Measurements from ENCODE around the gene PSMB7.

Gene PSMB7

GRCh38 chr9:124409410-124409809 is 5.8 kb downstream of the PSMB7 start:
- DNase-seq = no peak

DNA sequence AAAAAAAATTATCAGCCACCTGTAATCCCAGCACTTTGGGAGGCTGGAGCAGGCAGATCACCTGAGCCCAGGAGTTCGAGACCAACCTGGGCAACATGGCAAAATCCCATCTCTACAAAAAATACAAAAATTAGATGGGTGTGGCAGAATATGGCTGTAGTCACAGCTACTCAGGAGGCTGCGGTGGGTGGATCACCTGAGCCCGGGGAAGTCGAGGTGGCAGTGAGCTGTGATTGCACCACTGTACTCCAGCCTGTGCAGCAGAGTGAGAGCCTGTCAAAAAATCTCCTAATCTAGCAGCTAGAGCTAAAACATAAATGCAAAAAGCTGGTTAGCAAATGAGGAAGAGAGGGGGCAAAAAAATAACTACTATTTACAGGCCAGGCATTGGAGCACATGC is 12.0 kb downstream of the PSMB7 start:
- DNase-seq = no peak

DNA sequence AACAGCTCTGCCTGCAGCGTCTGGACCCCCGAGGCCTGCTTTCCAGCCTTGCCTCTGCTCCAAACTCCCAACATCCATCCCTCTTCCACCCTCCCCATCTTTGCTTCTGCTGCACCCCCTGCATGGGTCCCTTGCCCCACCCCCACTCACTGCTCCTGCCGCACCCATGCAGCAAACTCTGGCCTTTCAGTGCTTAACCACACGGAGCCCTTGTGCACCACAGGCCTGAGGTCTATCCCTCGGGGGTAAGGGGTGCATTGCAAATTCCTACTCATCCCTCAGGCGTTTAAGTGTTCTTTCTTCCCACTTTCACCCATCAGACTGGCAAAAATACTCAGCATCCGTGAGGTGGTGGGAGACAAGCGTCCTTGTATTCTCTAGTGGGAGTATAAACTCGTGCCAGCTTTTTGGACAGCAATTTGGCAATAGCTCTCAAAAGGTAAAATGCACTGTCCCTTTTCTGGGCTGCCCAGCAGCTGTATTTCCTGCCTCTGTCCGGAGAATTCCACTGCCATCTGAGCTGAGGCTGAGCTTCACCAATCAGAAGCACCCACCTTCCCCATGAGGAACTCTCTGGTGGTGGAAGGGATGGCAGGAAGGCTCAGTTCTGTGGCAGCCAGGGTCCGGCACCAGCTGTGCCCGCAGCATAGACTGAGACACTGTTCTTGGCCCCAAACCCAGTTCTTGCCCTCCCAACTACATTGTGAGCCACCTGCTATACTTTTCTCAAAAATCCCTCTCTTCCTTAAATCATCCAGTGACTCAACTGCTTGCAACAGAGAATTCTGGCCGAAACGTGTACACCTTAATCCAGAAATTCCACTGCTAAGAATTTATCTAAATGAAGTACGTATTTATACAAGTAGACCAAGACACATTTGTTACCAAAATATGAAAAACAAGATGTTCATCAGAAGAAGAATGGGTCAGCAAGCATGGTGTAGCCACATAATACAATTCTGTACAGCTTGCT is 15.0 kb downstream of the PSMB7 start:
- DNase-seq = no peak

DNA sequence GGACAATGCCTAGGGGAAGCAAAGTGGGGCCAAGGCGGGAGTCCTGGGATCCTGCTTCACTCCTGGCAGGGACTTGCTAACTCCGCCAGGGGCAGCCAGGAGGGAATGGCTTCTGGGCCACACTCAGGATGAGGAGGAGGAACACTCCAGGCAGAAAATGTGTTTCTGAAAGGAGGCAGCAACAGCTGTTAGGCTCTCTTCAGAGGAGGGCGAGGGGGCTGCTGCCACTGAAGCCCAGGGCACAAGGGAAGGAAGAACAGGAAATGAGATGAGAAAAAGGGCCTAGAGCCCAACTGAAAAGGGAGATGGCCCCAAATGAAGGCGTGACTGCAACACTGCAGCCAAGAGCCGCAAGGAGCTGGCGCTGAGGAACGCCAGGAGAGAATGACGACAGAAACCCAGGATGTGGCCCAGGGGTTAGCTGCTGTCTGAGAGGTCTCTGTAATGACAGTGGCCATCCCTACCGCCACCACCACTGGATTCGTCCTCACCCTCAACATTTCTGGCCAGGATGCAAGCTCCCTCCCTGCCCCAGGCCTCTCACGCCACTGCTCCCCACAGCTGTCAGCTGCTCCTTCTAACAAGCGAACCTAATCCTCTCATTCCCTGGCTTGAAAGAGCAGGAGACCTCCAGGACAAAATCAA is 15.8 kb downstream of the PSMB7 start:
- no peak for DNase-seq

GRCh38 chr9:124398191-124398935 is 16.9 kb downstream of the PSMB7 start:
- DNase-seq = no peak

DNA sequence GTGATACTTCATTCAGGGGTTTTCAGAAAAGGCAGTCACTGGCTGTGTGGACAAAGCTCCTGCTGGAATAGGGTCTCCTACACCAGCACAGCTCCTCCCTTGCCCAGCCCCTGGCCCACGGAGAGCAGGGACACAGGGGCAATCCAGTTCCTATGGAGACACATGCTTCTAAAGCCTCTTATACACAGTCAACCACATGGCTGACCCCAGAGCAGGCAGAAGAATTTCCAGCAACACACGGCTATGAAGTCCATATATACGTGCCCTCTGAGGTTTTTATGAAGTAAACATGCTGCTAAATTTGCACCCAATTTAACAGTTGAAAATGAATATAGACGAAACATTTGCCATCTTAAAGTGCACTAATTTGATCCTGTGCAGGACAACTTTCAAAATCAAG is 19.4 kb downstream of the PSMB7 start:
- DNase-seq = no peak

DNA sequence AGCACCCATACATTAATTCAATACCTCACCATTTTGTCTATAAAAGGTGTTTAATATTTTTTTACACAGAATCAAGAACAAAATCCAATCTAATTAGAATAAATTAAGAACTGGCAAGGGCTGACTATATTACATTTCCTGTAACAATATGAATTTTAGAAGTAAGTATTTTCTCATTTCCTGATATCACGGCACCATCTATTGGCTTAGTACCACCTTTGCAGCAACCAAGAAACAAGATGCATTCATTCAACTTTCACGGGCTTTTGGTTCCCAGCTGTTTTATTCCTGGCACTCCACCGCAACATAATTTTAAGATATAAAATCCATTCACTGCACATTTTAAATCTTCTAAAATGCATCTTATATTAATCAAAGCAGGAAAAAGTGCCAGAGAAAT is 20.6 kb downstream of the PSMB7 start:
- DNase-seq = no peak

GRCh38 chr9:124394167-124394566 is 21.1 kb downstream of the PSMB7 start:
- DNase-seq = no peak

- DNase-seq = peak in 1 of 3 experiments; percentile 53
Observed at GRCh38 chr9:124392871-124393460, 22.3 kb downstream of the PSMB7 start.

DNA sequence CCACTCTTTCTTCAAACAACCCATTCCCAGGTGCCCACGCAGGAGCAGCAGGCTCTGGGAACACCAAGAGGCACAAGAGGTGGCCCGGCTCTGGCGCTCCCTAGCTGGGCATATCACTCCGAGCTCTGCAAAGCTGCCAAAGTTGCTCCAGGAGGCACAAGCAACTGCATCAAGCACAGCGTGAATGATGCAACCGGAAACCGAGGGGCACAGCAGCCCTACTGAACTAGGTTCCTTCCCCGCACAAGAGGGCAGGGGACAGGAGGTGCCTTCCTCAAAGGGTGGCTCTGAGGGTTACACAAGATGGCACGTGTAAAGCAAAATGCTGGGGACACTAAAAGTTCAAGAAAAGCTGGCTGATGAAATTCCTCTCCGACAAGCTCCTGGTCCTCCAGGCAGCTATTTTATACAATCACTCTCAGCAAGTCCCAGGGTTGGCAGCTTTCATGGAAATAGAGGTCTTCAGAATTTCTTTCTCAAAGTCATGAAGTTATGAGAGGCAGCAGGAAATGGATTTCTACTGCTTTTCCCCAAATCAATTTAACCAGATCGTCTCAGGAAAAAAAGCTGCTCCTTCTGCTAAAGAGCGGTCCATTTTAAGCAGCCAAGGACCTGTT is 22.9 kb downstream of the PSMB7 start:
- no peak for DNase-seq

DNA sequence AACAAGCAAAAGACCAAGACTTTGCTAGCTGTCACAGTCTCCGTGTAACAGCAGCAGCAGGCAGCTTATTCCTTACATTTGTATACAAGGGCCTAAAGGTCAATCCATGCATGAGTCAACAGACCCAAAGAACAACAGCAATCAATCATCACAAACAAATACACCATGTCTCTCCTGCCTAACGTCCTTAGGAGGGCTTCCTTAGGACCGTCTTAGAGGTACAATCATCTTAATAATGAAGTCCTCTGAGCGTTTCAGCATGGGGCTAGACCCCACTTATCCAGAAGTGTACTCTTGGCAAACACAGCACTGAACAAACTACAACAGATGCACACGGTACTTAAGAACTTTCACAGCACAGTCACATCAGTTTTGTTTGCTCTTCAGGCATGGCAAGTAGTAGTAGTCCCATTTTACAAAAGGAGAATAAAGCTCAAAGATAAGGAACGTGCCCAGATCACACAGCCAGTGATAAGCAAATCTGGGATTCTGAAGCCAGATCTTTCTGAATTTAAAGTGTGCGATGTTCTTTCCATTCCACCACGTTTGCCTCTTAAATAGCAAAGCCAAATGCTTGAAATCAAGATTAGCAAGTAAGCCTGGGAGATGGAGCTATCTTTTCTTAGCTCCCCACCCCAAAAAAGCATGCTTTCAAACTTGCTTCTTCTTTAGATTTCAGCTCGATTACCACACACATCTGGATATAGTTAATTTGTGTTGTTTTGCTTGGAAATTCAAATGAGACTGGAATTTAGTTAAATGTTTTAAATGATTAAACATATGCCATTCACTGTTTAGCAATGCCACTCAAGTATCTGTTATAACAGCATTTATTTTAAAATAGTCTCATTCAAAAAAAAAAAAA is 24.2 kb downstream of the PSMB7 start:
- DNase-seq = peak in 2 of 3 experiments; percentile 51 to 63

- DNase-seq = peak in 1 of 3 experiments; percentile 56
Observed at GRCh38 chr9:124389146-124389939, 25.9 kb downstream of the PSMB7 start.

DNA sequence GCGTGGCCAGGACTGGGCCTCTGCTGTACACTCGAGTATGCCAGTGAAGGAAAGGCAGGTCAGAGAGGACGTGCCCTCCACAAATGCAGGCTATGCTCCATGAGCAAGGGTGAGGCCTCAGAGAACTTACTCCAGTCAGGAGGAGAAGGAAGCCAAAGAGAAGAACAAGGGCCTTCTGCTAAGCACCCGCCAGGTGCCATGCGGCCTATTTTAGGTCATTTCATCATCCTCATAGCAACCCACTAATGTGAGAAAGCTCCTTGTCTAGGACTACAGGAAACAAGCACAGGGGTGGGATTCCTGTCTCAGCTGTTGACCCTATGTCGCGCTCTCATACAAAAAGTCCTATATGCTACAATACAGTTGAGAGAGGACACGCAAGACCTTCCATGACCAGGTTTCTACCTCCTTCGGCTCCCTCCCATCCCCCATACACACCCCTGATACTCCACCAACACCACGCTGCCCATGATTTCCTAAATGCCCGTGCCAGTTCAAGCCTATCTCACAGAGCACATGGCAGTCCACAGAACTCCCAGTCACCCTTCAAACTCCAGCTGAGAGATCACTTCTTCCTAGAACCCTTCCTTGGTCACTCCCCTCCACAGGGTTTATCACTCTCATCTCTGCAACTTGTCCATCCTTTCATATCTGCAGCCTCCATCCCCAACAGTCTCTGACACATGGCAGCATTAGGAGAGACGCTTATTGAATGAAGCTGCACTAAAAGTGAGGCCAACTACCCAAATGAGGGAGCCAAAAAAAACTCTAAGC is 26.8 kb downstream of the PSMB7 start:
- DNase-seq = no peak

DNA sequence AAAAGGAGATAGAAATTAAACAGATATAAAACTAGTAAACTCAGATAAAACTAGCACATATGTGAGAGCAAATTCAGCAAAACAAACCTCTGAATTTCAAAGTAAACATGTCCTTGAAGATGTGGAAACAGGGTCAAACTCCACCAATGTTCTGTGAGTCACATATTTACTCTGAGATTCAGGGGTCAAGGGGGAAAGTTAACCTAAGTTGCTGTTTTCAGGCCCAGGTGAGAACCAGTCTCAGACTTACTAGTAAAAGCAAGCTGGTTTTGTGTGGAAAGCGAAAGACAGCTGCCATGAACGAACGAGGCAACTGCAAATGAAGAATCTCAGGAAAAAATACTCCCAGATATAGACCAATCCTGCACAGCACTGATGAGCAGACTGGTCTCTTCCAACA is 29.0 kb downstream of the PSMB7 start:
- DNase-seq = no peak

DNA sequence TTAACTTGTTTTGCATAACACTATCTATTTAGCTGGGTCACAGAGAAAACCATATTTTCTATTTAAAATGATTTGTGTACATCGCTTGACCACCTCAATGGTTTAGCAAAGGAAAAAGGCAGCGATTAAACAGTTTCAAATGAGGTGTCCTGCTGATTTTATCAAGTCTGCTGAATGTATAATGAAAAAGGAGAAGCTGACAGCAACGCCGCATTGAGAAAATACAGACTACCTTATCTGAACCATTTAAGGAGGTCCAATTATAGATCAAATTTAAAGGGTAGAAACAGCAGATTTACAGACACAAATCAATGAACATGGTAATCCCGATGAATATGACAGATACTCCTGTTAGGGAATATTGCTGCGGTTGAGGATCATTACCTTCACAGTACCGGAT is 29.6 kb downstream of the PSMB7 start:
- no peak for DNase-seq

GRCh38 chr9:124384846-124385245 is 30.4 kb downstream of the PSMB7 start:
- DNase-seq = peak in 1 of 3 experiments; percentile 19

- DNase-seq = no peak
Observed at GRCh38 chr9:124384210-124384609, 31.0 kb downstream of the PSMB7 start.

GRCh38 chr9:124381170-124381945 is 33.9 kb downstream of the PSMB7 start:
- peak in 1 of 3 experiments; percentile 47 for DNase-seq
